Thyroid gland (tissue), 4 donors: ENCODE results near the gene CLCN3. TPM values are rescaled to one million over a fixed set of nuclear protein-coding genes. Genes with fewer than 3 reads are reported as not detected.
"Not testable (repeated sequence)": the region's sequence is repeated elsewhere in the genome, so short reads cannot be mapped to it uniquely, and the experiment has no call there.

Experiments used
- DNase-seq, 2 donors: peaks; one replicate each; pipeline ENCODE4 v3.0.0-alpha.2; 2019
- H3K27ac ChIP-seq, 3 donors: fragments of 200-600 bp; sonication (generic); 1 replicate in 2 of 3; 2 replicates in 1 of 3; pipeline ENCODE4 v1.5.1; 2016 to 2019; ENCODE audit warnings: mild to moderate bottlenecking in 1 of 3, moderate library complexity in 1 of 3
- H3K27me3 ChIP-seq: fragments of 200-600 bp; sonication (generic); one replicate; pipeline ENCODE4 v1.5.1; 2019
- H3K36me3 ChIP-seq, 2 donors: fragments of 200-600 bp; sonication (generic); one replicate each; pipeline ENCODE4 v1.5.1; 2016 to 2019
- H3K4me1 ChIP-seq, 2 donors: fragments of 200-600 bp; sonication (generic); one replicate each; pipeline ENCODE4 v1.5.1; 2017 to 2019
- H3K4me3 ChIP-seq, 3 donors: fragments of 200-600 bp; sonication (generic); replicated peaks in 1 of 3; 1 replicate in 2 of 3; 2 replicates in 1 of 3; pipeline ENCODE4 v1.5.1; 2016; ENCODE audit warnings: mild to moderate bottlenecking in 1 of 3
- H3K9me3 ChIP-seq: fragments of 200-600 bp; sonication (generic); one replicate; pipeline ENCODE4 v1.5.1; 2017
- POLR2A ChIP-seq, 2 donors: fragments of 450-650 bp; IDR thresholded peaks; one replicate each; pipeline ENCODE4 v1.6.1; 2017; ENCODE audit warnings: antibody characterized with exemption in 2 of 2, mild to moderate bottlenecking in 2 of 2, moderate library complexity in 1 of 2
- WGBS, 2 donors: methylation state at CpG; one replicate each; pipeline ENCODE4 v1.1.5; 2017; 5-methylcytosine and 5-hydroxymethylcytosine counted together
- intact Hi-C: fragments of 100-400 bp; cut with DNase I; formaldehyde crosslinking; loops from one replicate; pipeline ENCODE4 v1.15.1; 2023
- total RNA-seq, 4 donors: library from RNA; depleted of rRNA; stranded (reverse); fragments of >200 nt; gene quantifications; one replicate each; pipeline ENCODE4 v1.2.3, GENCODE V29; 2016
- TF ChIP-seq, protein P1 (sequence below), 6 experiments: fragments of 200-600 bp in 3 of 6; fragments of 450-650 bp in 3 of 6; sonication (generic) in 3 of 6; IDR thresholded peaks; one replicate each; pipeline ENCODE4 v1.5.1; 2016 to 2019; ENCODE audit warnings: antibody characterized with exemption in 6 of 6, mild to moderate bottlenecking in 2 of 6, inconsistent platforms in 1 of 6, moderate library complexity in 1 of 6

CLCN3 gene
- total RNA-seq, 4 donors from 2014 or later, result 43.3 to 72.4 (median 53.5) TPM

DNA sequence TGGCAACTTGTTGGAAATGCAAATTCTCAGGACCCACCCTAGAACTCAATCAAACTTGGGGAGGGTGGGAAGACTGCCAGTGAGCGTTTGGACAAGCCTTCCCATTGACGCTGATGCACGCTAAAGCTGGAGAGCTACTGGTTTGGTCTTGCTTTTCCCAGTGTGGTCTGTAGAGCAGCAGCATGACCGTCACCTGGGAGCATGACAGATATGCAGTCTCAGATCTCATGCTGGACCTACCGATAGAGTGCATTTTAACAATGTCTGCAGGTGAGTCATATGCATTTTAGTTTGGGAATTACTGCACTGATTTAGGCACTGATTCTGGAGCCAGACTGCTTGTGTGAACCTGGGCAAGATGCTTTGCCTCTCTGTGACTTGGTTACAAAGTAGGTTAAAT, 110.2 kb downstream of the CLCN3 start:
- H3K4me3 ChIP-seq, result no peak overlapping the region
- 97 to 100% methylated on average over 5 of the region's 5 CpGs for WGBS, 2 donors
- H3K9me3 ChIP-seq, result no peaks in the 10 kb centered on the region
- H3K27ac ChIP-seq, result no peak overlapping the region
- intact Hi-C loops, result no loop called here
- TF ChIP-seq, protein P1, sequence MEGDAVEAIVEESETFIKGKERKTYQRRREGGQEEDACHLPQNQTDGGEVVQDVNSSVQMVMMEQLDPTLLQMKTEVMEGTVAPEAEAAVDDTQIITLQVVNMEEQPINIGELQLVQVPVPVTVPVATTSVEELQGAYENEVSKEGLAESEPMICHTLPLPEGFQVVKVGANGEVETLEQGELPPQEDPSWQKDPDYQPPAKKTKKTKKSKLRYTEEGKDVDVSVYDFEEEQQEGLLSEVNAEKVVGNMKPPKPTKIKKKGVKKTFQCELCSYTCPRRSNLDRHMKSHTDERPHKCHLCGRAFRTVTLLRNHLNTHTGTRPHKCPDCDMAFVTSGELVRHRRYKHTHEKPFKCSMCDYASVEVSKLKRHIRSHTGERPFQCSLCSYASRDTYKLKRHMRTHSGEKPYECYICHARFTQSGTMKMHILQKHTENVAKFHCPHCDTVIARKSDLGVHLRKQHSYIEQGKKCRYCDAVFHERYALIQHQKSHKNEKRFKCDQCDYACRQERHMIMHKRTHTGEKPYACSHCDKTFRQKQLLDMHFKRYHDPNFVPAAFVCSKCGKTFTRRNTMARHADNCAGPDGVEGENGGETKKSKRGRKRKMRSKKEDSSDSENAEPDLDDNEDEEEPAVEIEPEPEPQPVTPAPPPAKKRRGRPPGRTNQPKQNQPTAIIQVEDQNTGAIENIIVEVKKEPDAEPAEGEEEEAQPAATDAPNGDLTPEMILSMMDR (IDR thresholded peaks at IDR 0.05), result no peak
- TF ChIP-seq POLR2A (IDR thresholded peaks at IDR 0.05), result no peak
- H3K4me1 ChIP-seq, result no peaks in the 10 kb centered on the region
- DNase-seq, result no peak
- H3K36me3 ChIP-seq, result peaks cover 0 to 3% of the 10 kb centered on the region in 2 donors
- H3K27me3 ChIP-seq, result no peaks in the 10 kb centered on the region

DNA sequence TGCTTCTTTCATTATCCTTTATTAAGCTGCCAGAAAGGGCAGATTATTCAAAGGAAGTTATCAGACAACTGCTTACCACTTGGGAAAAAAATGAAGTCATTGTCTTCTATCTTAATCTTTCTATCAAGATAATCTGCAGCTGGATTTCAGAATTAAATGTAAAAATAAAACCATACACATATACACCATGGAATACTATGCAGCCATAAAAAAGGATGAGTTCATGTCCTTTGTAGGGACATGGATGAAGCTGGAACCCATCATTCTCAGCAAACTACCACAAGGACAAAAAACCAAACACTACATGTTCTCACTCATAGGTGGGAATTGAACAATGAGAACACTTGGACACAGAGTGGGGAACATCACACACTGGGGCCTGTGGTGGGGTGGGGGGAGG, 118.2 kb downstream of the CLCN3 start:
- H3K9me3 ChIP-seq, H3K4me1 ChIP-seq, DNase-seq, intact Hi-C loops, H3K27ac ChIP-seq, H3K4me3 ChIP-seq, H3K36me3 ChIP-seq, H3K27me3 ChIP-seq: not testable (repeated sequence)

DNA sequence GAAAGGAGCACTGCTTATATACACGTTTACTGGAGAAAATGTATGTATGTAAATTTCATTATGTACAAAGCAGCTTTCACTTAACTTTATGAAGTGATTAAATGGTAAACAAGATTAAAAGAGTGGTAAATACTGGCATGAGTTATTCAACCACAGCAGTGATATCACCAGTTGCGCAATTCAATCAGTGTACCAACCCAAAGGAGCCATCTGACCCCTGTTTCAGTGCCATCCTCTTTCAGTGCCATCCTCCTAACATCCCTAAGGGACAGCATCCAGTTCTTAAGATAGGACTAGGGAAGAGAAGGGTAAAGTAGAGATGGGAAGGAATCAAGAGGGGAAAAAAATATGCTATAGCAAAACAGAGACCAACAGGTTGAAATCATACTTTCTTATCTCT, 121.2 kb downstream of the CLCN3 start:
- TF ChIP-seq, protein P1 (IDR thresholded peaks at IDR 0.05), result no peak
- no peak for TF ChIP-seq POLR2A (IDR thresholded peaks at IDR 0.05)
- Histone ChIP-seq H3K27ac (no peak overlapping the region), H3K9me3 (no peaks in the 10 kb centered on the region), H3K4me1 (peaks cover 5 to 10% of the 10 kb centered on the region in 2 donors), H3K27me3 (no peaks in the 10 kb centered on the region), H3K4me3 (no peak overlapping the region), H3K36me3 (peaks cover 3% of the 10 kb centered on the region in 2 donors)
- DNase-seq, result no peak
- intact Hi-C loops, result no loop called here
- WGBS, 2 donors, result 92 to 98% methylated on average over 2 of the region's 2 CpGs

DNA sequence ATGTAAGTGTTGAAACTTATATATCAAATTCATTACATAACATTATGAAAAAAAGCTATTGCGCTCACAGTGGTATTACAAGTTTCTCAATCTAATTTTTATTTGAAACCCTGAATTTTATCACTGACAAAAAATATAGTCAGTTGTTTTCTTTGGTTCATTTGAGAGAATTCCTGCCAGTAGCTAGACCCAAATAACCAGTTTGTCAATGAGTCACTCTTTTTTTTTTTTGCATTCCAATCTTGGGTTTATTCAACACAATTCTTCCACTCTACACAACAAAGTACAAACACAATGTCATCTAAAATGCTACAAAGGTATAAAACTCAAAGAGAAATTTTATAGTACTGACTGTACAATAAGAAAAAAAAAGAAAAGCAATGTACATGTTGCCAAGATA, 124.2 kb downstream of the CLCN3 start:
- 97 to 98% methylated on average over 1 of the region's 1 CpG for WGBS, 2 donors
- no peak for DNase-seq
- H3K4me1 ChIP-seq, result peaks cover 5 to 10% of the 10 kb centered on the region in 2 donors

DNA sequence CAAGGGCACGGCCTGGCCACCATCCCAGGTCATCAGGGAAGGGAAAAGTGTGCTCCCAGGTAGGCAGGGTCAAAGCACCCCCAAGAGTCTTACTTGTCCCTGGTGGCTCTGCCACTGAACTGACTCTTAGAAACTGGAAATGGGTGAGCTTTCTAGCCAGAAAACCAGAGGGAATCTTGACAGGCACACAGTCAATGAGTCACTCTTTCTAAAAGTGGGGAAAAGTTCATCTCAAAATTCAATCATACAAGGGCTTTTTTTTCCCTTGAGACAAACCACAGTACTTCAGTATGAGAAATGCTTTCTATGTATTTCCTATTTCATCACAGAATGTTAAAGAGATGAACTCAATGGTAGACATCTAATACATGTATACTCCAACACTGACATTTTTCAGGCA, 124.9 kb downstream of the CLCN3 start:
- DNase-seq, result no peak
- no peaks in the 10 kb centered on the region for H3K27me3 ChIP-seq
- no peaks in the 10 kb centered on the region for H3K9me3 ChIP-seq

More for the DNA sequence above, 124.2 kb downstream of the CLCN3 start:
- no peaks in the 10 kb centered on the region for H3K9me3 ChIP-seq
- H3K36me3 ChIP-seq, result peaks cover 3 to 6% of the 10 kb centered on the region in 2 donors
- TF ChIP-seq POLR2A (IDR thresholded peaks at IDR 0.05), result no peak
- TF ChIP-seq, protein P1 (IDR thresholded peaks at IDR 0.05), result no peak
- intact Hi-C loops, result no loop called here
- peak overlapping the region in 1 of 3 donors; percentile 69 for H3K27ac ChIP-seq
- no peak overlapping the region for H3K4me3 ChIP-seq
- H3K27me3 ChIP-seq, result no peaks in the 10 kb centered on the region

More for the DNA sequence above, 124.9 kb downstream of the CLCN3 start:
- Histone ChIP-seq H3K4me3 (no peak overlapping the region), H3K4me1 (peaks cover 5 to 10% of the 10 kb centered on the region in 2 donors), H3K36me3 (peaks cover 9 to 11% of the 10 kb centered on the region in 2 donors), H3K27ac (peak overlapping the region in 2 of 3 donors; percentile 37 to 69)
- 100% methylated on average over 1 of the region's 1 CpG; no CpG with 5 or more reads in 1 of the 2 donors for WGBS, 2 donors
- intact Hi-C loops, result no loop called here
- TF ChIP-seq POLR2A (IDR thresholded peaks at IDR 0.05), result no peak
- TF ChIP-seq, protein P1 (IDR thresholded peaks at IDR 0.05), result no peak
